Naive thymus-derived CD4-positive, alpha-beta T cell (primary cell): Measurements from ENCODE around the gene TAF11L3. TPM values are rescaled to one million over a fixed set of nuclear protein-coding genes. Genes with fewer than 3 reads are reported as not detected.

Experiments used
- polyA plus RNA-seq, 2 donors: library from polyadenylated mRNA; unstranded; fragments of 300-500 nt; fragmentation: Illumina TruSeq; gene quantifications; one replicate each; pipeline ENCODE4 v1.2.3, GENCODE V29; 2021
- total RNA-seq, 6 experiments: library from RNA in 5 of 6; stranded (reverse) in 5 of 6; gene quantifications; 1 replicate in 5 of 6; 2 replicates in 1 of 6; pipeline ENCODE4 v1.2.3 and lab custom pipeline; 2021 to 2026

TAF11L3 gene
- total and polyA plus RNA-seq, 7 experiments from 2014 or later = not detected

Other genes starting within 250 kb of the TAF11L3 start
- gene TAF11L2, start 20.1 kb upstream of the TAF11L3 start, total RNA-seq = not detected
- not detected for gene TAF11L2, start 20.1 kb upstream of the TAF11L3 start, polyA plus RNA-seq
- not detected for gene TAF11L4, start 3.4 kb downstream of the TAF11L3 start, total RNA-seq
- gene TAF11L4, start 3.4 kb downstream of the TAF11L3 start, polyA plus RNA-seq = not detected
- not detected for gene TAF11L5, start 6.9 kb downstream of the TAF11L3 start, total RNA-seq
- not detected for gene TAF11L5, start 6.9 kb downstream of the TAF11L3 start, polyA plus RNA-seq
- not detected for gene TAF11L6, start 10.3 kb downstream of the TAF11L3 start, total RNA-seq
- gene TAF11L6, start 10.3 kb downstream of the TAF11L3 start, polyA plus RNA-seq = not detected
- gene TAF11L7, start 67.4 kb downstream of the TAF11L3 start, total RNA-seq = not detected
- gene TAF11L7, start 67.4 kb downstream of the TAF11L3 start, polyA plus RNA-seq = not detected
- not detected for gene TAF11L8, start 72.6 kb downstream of the TAF11L3 start, total RNA-seq
- gene TAF11L8, start 72.6 kb downstream of the TAF11L3 start, polyA plus RNA-seq = not detected
- not detected for gene TAF11L9, start 76.0 kb downstream of the TAF11L3 start, total RNA-seq
- gene TAF11L9, start 76.0 kb downstream of the TAF11L3 start, polyA plus RNA-seq = not detected
- not detected for gene TAF11L10, start 79.5 kb downstream of the TAF11L3 start, total RNA-seq
- gene TAF11L10, start 79.5 kb downstream of the TAF11L3 start, polyA plus RNA-seq = not detected
- not detected for gene TAF11L11, start 85.8 kb downstream of the TAF11L3 start, total RNA-seq
- gene TAF11L11, start 85.8 kb downstream of the TAF11L3 start, polyA plus RNA-seq = not detected
- gene TAF11L12, start 92.0 kb downstream of the TAF11L3 start, total RNA-seq = not detected
- gene TAF11L12, start 92.0 kb downstream of the TAF11L3 start, polyA plus RNA-seq = not detected
- not detected for gene TAF11L13, start 113.7 kb downstream of the TAF11L3 start, total RNA-seq
- gene TAF11L13, start 113.7 kb downstream of the TAF11L3 start, polyA plus RNA-seq = not detected
- not detected for gene TAF11L14, start 116.1 kb downstream of the TAF11L3 start, total RNA-seq
- gene TAF11L14, start 116.1 kb downstream of the TAF11L3 start, polyA plus RNA-seq = not detected